HG03457 (cell line): ENCODE results near the gene AGPAT3.
"Not testable (repeated sequence)": the region's sequence is repeated elsewhere in the genome, so short reads cannot be mapped to it uniquely, and the experiment has no call there.

Experiments used
- ATAC-seq: cut with Tn5 transposase; IDR thresholded peaks from one replicate; pipeline ENCODE4 v1.9.1; 2021; ENCODE audit warnings: moderate number of reproducible peaks; ENCODE audit not compliant: unreplicated experiment

Gene AGPAT3

DNA sequence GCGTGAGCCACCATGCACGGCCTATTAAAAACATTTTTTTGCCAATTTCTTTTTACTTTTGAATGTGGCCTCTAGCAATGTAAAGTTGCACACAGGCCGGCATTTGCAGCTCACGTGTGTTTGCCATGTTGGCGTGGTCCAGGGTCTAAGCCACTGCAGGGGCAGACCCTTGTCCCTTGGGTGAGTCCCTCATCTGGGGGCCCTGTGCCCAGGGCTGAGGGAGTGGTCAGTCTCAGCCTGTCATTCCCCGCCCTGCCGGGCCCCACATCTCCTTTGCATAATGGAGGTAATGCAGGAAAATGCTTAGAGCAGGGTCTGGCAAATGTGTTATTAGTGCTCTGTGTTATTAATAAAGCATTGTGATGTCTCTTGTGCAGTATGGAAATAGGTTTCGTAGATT lies 16.9 kb downstream of the AGPAT3 start:
- no peak for ATAC-seq

DNA sequence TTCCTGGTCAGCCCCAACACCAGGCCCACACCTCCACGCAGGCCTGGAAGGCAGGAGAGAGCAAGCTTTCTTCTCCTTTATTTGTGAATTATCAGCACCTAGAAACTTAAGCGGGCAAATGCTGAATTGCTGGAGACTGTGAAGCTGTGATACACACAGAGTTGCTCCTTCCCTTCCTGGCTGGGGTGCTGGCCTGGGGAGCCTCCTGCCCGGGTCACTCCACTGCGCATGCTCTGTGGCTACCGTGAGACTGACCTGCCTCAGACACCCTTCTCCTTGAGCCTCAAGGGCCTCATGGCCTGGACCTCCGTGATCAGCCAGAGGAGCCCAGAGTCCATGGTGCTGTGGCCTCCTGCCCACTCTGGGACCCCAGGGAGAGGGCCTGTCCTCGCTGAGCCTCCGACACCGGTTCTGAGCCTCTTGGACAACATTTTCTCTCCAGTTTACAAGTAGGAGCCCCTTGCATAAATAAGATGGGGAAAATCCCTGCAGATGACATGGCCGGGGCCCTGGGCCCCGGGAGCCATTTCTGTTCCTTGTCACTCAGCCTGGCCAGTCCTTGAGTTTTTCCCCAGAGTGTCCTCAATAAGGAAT lies 18.0 kb downstream of the AGPAT3 start:
- no peak for ATAC-seq

DNA sequence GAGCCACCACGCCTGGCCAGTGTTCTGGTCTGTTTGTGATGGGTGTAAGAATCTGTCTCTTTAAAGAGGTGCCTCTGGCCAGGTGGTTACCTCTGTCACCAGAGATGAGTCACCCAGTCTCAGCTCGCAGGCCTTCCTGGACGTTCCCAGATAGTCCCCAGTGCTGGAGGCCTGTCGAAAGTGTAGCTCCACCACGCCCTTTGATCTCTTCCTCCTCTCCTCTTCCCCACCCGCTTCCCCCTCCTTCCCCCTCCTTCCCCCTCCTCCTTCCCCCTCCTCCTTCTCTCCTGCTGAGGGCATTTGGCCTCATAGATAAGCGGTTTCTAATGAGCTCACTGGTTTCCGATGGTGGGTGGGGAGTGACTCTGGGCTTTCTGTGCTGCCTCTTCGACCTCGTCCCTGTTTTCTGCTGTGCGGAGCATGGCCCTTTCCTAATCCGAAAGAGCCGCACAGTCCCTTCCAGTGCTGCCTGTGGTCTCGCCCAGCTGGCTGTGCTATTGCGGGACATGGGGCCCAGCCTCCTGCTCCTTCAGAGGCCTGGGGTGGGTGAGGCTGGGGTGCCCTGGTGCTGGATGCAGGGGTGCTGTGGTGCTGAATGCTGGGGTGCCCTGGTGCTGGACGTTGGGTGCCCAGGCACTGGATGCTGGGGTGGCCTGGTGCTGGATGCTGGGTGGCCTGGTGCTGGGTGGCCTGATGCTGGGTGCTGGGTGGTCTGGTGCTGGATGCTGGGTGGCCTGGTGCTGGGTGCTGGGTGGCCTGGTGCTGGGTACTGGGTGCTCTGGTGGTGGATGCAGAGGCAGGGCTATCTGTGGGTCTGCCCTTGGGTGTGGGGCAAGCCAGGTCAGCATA lies 19.2 kb downstream of the AGPAT3 start:
- no peak for ATAC-seq

DNA sequence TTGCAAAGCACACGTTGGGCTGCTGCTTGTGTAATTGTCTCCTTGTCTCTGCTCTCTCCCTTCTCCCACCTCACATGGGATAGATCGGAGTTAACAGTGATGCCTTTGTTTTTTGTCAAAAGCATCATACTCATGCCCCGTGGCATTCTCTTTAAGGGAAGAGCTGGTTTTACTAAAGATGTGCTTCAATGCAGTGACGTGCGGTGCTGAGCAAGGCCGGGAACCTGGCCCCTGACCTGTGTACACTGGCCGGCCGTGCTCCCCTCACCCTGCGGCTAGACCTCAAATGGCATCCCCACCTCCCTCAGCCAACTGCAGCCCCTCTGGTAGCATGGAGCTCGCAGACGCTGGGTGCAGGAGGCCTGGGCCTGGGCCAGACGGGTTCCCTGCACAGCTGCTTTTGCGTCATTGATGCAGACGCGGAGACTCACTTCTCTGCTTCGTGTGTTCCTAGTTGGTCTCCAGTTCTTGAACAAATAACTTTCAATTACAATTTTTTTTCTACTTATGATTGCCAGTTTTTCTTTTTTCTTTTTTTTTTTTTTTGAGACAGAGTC lies 19.9 kb downstream of the AGPAT3 start:
- ATAC-seq = no peak

DNA sequence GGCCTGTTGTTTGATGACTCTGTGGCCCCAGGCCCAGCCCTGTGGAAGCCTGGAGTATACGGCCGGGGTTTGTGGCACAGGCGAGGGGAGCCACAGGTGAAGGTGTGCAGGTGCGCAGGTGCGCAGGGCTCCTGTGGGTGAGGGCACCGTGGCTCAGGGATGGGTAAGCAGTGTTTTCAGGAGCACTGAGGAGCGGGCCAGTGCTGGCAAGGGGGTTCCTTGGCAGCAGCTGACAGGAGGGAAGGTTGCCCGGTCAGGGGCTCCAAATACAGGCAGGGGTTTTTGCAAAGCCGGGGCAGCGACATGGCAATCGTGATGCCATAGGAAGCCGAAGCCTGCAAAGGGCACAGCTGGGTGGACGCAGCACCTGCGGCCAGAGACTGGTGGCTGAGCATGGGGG lies 20.7 kb downstream of the AGPAT3 start:
- no peak for ATAC-seq

DNA sequence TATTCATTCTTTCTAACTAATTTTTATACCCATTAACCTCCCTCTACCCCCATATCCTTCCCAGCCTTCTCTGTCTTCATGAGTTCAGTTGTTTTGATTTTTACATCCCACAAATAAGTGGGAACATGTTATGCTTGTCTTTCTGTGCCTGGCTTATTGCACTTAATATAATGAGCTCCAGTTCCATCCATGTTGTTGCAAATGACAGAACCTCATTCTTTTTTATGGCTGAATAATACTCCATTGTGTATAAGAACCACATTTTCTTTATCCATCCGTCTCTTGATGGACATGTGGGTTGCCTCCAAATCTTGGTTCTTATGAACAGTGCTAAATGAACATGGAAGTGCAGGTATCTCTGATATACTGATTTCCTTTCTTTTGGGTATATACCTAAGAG lies 21.5 kb downstream of the AGPAT3 start:
- no peak for ATAC-seq

DNA sequence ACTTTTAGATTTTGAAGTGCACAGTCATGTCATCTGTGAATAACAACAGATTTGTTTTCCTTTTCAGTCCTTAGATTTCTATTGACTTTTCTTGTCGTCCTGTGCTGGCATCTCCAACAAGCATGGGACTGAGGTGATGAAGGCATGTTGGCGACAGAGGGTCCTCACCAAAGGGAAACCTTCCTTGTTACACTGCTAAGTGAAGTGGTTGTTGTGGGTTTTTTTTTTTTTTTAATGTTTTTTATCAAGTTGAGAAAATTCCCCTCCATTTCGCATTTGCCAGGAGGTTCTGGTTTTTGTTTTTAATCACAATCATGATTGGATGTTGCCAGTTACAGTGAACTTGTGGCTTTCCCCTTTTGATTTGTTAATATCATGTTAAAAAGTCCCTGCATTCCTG lies 24.0 kb downstream of the AGPAT3 start:
- no peak for ATAC-seq

DNA sequence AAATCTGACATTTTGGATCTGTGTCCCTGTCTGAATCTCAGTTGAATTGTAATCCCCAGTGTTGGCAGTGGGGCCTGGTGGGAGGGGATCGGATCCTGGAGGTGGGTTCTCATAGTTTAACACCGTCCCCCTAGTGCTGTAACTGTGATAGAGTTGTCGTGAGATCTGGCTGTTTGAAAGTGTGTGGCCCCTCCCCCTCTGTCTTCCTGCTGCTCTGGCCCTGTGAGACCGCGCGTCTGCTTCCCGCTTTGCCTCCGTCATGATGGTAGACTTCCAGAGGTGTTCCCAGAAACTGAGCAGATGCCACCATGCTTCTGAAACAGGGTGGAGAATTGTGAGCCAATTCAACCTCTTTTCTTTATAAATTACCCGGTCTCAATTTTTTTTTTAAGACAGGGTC lies 25.0 kb downstream of the AGPAT3 start:
- no peak for ATAC-seq

DNA sequence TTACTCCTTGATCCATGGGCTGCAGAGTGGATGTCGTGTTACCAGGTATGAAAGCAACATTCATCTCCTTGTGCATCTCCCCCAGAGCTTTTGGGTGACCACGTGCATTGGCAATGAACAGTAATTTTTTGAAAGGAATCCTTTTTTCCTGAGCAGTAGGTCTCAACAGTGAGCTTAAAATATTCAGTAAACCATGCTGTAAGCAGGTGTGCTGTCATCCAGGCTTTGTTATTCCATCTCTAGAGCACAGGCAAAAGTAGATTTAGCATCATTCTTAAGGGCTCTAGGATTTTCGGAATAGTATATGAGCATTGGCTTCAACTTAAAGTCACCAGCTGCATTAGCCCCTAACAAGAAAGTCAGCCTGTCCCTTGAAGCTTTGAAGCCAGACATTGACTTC lies 27.3 kb downstream of the AGPAT3 start:
- no peak for ATAC-seq

DNA sequence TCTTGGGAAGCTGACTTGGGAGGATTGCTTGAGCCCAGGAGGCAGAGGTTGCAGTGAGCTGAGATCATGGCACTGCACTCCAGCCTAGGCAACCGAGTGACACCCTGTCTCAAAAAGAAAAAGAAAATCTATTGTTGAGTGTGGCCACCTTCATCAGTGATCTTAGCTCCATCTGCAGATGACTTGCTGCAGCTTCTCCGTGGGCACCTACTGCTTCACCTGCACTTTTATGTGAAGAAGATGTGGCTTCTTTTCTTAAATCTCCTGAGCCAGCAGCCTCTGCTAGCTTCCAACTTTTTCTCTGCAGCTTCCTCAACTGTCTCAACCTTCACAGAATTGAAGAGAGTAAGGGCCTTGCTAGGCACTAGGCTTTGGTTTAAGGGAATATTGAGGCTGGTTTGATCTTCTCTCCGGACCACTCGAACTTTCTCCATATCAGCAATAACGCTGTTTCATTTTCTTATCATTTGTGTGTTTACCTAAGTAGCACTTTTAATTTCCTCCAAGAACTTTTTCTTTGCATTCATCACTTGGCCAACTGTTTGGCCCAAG lies 28.0 kb downstream of the AGPAT3 start:
- no peak for ATAC-seq

DNA sequence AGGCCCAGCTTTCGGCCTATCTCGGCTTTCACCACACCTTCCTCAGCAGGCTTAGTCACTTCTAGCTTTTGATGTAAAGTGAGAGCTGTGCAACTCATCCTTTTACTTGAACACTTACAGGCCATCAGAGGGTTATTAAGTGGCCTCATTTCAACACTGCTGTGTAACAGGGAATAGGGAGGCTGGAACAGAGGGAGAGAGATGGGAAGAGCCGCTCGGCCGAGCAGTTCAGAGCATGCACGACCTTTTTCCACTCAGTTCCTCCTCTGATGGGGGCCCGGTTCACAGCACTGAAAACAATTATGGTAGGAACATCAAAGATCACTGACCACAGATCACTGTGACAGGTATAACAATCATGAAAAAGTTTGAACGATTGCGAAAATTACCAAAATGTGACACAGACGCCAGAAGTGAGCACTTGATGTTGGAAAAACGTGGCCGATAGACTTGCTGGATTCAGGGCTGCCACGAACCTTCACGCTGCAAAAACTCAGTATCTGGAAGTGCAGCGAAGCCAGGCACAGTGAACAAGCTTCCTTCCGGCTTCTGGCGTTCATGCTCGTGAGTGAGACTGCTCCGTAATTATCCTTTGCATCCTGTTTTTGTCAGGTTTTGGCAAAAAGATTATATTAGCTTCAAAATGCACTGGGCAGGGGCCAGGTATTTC lies 28.6 kb downstream of the AGPAT3 start:
- ATAC-seq = no peak

DNA sequence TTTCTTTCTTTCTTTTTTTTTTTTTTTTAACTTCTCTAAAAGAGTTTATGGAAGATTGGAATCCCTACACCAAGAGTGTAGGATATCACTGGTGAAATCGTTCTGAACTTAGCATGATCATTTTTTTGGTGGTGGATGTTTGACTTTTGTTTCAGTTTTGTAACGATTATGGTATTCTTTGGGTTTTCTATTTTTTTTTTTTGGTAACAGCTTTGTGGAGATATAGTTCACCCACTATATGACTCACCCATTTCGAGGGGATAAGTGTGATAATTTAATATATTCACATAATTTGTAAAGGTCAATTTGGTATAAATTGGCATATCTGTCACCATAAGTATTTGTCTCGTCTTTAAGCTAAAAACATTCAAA lies 29.2 kb downstream of the AGPAT3 start:
- ATAC-seq = no peak

DNA sequence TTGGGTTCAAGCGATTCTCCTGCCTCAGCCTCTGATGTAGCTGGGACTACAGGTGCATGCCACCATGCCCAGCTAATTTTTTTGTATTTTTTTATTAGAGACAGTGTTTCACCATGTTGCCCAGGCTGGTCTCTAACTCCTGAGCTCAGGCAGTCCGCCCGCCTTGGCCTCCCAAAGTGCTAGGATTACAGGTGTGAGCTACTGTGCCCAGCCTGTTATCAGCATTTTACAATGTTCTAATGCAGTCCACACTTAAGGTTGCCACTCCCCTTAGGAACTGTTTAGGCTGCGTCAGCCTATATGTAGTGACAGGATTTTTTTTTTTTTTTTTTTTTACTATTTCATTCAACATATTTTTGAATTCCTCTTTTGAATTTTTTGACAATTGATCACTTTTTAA lies 30.2 kb downstream of the AGPAT3 start:
- no peak for ATAC-seq

DNA sequence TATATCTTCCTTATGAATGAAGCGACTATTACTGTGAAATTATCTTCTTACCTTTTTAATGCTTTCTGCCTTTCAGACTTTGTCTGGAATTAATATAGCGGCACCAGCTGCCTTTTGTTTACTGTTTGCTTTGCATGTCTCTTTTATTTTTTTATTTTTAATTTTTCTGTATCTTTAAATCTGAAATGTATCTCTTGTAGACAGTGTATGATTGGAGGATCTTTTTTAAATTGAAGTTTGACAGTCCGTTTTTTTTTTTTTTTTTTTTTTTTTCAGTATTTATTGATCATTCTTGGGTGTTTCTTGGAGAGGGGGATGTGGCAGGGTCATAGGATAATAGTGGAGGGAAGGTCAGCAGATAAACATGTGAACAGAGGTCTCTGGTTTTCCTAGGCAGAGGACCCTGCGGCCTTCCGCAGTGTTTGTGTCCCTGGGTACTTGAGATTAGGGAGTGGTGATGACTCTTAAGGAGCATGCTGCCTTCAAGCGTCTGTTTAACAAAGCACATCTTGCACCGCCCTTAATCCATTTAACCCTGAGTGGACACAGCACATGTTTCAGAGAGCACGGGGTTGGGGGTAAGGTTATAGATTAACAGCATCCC lies 31.8 kb downstream of the AGPAT3 start:
- ATAC-seq = not testable (repeated sequence)

DNA sequence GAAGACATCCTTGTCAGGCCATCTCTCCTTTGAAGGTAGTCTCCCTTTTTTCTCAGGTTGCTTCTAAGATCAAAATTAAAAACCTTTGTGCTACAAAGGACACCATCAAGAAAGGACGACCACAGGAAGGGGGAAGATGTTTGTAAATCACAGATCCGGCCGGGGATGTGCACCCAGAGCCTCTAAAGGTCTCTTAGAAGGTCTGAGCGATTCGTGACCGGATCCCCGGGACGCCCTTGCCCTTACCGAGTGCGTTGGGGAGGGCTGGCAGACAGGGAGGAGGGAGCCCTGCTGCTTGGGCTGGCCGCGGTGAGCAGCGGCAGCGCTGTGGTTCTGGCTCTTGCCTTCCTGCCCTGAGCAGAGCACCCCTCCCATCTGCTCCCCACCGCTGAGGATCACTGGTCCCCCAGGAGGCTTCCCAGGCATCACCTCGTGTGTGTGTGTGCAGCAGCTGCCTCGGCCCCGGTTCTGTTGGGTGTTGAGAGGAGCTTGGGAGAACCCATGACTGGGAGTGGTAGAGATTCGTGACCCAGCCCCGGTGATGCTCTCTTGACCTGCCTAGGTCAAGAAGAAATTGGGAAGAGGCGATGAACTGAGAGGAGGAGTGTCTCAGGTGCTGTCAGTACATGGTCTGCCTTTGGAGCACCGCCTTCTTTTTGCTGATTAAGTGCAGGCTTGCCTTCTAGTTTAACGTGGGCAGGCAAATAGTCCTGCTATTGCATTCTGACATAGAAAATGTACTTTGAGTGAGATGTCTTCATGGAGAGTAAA lies 34.5 kb downstream of the AGPAT3 start:
- no peak for ATAC-seq

DNA sequence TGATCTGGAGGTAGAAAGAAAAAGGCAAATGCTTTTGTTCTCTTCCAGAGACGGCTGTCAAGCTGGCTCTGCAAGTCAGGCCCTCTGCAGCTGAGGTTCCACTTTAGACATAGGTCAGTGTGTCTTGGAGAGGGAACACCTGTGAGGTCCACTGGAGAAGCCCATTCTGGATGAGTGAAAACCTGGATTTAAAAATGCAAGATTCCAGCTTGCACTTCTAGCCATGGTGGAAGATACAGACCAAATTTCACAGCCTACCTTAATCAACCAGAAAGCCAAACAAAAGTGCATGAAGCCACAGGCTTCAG lies 35.0 kb downstream of the AGPAT3 start:
- no peak for ATAC-seq

DNA sequence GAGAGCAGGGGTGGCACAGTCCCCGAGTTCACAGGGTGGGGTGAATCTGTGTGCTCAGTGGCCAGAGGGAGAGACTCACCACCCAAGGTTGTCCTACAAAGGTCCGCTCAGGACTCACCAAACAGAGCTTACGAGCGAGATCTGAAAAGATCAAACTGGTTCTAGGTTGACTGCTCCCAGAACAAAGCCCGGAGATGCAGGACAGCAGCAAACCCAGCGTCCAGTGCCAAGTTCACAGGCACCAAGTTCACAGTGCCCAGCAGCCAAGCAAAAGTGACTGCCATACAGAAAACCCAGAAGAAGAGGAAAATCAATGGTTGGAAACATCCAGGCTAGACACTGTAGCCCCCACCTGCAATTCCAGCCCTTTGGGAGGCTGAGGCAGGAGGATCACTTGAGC lies 35.7 kb downstream of the AGPAT3 start:
- ATAC-seq = no peak

DNA sequence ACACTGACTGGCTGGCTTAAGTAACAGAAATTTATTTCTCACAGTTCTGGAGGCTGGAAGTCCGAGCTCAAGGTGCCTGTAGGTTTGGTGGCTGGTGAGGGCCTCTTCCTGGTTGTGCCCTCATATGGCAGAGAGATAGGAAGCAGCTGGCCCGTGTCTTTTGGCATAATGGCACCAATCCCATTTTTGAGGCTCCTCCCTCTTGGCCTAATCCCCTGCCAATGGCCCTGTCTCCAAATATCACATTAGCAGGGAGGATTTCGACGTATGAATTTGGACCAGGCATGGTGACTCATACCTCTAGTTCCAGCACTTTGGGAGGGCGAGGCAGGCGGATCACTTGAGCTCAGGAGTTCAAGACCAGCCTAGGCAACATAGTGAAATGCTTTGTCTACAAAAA lies 37.4 kb downstream of the AGPAT3 start:
- no peak for ATAC-seq

DNA sequence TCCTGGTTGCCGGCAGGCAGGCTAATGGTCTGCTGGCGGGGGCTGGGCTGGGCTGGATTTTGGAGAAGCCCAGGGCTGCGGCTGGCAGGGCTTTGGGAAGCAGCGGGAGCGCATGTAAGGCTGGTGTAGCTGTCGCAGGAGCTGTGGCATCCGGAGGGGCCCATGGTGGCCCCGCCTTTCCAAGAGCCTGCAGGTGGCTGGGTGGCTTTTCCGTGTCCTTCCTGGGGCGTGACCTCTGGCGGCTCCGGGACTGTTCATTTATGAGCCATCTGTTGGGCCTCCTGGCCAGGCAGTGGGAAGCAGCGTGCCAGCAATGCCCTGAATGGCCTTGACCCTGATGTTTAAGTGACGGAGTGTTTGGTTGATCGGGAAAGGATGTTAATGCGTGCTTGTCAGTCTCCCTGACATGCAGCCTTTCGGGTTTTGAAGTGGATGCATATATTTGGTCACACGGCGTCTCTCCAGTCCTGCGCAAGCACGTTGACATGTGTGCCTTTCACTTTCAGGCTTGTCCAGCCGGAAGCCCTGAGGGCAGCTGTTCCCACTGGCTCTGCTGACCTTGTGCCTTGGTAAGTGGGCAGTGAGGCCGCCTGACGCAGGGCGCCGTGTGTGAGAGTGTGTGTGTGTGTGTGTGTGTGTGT lies 38.5 kb downstream of the AGPAT3 start:
- ATAC-seq = no peak

DNA sequence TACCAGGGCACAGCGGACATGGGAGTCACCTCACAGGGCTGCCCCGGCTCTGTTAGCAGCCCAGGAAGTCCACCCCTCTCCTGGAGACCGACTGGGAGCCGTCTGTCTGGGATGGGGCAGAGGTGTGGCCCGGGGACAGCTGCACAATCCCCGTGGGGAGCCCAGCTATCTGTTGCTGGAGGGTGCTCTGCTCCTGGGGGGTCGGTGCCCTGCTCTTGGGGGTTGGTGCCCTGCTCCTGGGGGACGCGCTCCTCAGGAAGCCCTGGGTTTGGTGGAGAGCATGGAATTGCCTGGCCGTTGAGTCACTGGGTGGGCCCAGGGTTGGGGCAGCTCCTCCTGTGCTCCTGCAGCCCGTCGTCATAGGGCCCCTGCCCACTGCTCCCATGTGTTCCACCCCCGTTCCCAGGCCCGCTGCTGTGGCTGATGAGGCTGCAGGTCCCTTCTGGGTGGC lies 39.3 kb downstream of the AGPAT3 start:
- ATAC-seq = no peak
